ENCODE results near the gene SMAD2. TPM values are rescaled to one million over a fixed set of nuclear protein-coding genes. Genes with fewer than 3 reads are reported as not detected.

Gene SMAD2
- total and polyA plus RNA-seq, 5 donors, result 30.7 to 114 (median 94.9) TPM

- H3K4me1 ChIP-seq (ENCODE audit: control insufficient read depth, insufficient read depth, low read length), result no peaks in the 10 kb centered on the region
- no peak overlapping the region for H3K4me3 ChIP-seq (ENCODE audit: low read length)
- ATAC-seq (no peak), DNase-seq (no peak)
- no peak overlapping the region for H3K27ac ChIP-seq (ENCODE audit: low read length)
- no peaks in the 10 kb centered on the region for H3K27me3 ChIP-seq (ENCODE audit: control insufficient read depth, insufficient read depth)
- H3K9me3 ChIP-seq (ENCODE audit: control insufficient read depth, low read length), result peaks cover under 1% of the 10 kb centered on the region
- WGBS, result 88% methylated on average over 2 of the region's 2 CpGs
- intact Hi-C loops (cut with DNase I), result no loop called here
These were observed 140.4 kb downstream of the SMAD2 start for GRCh38 chr18:47790036-47790435.

GRCh38 chr18:47788621-47789020 lies 141.8 kb downstream of the SMAD2 start:
- DNase-seq, result no peak
- Histone ChIP-seq H3K27ac (ENCODE audit: low read length) (no peak overlapping the region), H3K9me3 (ENCODE audit: control insufficient read depth, low read length) (peaks cover 2% of the 10 kb centered on the region), H3K27me3 (ENCODE audit: control insufficient read depth, insufficient read depth) (no peaks in the 10 kb centered on the region), H3K4me1 (ENCODE audit: control insufficient read depth, insufficient read depth, low read length) (no peaks in the 10 kb centered on the region), H3K4me3 (ENCODE audit: low read length) (no peak overlapping the region)
- intact Hi-C loops (cut with DNase I), result no loop called here
- WGBS, result 78% methylated on average over 3 of the region's 3 CpGs
- ATAC-seq, result no peak

GRCh38 chr18:47781561-47781960 lies 148.9 kb downstream of the SMAD2 start:
- WGBS, result 60% methylated on average over 3 of the region's 3 CpGs
- intact Hi-C loops (cut with DNase I), result no loop called here
- Histone ChIP-seq H3K9me3 (ENCODE audit: control insufficient read depth, low read length) (peaks cover 2% of the 10 kb centered on the region), H3K4me3 (ENCODE audit: low read length) (no peak overlapping the region), H3K27ac (ENCODE audit: low read length) (no peak overlapping the region), H3K27me3 (ENCODE audit: control insufficient read depth, insufficient read depth) (no peaks in the 10 kb centered on the region), H3K4me1 (ENCODE audit: control insufficient read depth, insufficient read depth, low read length) (no peaks in the 10 kb centered on the region)
- DNase-seq, result no peak
- ATAC-seq, result no peak

DNA sequence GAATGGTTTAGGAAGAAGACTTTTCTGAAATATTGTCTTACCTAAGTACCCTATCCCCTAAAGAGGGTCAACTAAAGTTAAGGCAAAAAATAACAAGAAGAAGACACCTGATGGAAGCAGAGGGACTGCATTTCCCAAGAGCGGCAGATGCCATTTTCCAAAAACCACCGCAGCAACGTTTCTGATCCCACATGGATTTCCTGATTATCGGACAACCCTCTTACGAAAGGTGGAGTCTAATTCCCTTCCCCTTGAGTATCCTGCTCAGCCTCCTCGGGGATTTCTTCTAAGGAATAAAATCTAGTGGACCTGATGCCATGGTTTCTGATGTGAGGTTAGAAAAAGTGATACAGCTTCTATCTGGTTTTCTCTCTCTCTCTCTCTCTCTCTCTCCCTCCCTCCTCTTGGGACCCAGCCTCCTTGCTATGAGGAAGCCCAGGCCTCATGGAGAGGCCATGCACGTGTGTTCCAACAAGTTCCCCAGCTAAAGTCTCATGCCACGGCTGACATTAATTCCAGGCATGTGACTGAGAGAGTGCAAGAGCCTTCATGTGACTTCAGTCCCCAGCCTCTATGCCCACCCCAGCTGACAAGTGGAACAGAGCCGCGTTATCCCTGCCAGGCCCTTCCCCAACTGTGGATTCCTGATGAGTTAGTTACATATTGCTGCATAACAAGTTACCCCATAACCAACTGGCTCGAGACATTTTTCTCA lies 150.3 kb downstream of the SMAD2 start:
- ATAC-seq, result no peak
- Histone ChIP-seq H3K27ac (ENCODE audit: low read length) (no peak overlapping the region), H3K4me1 (ENCODE audit: control insufficient read depth, insufficient read depth, low read length) (no peaks in the 10 kb centered on the region), H3K9me3 (ENCODE audit: control insufficient read depth, low read length) (peaks cover 2% of the 10 kb centered on the region), H3K4me3 (ENCODE audit: low read length) (no peak overlapping the region), H3K27me3 (ENCODE audit: control insufficient read depth, insufficient read depth) (no peaks in the 10 kb centered on the region)
- no peak for DNase-seq
- WGBS, result 85% methylated on average over 11 of the region's 11 CpGs
- intact Hi-C loops (cut with DNase I), result no loop called here

DNA sequence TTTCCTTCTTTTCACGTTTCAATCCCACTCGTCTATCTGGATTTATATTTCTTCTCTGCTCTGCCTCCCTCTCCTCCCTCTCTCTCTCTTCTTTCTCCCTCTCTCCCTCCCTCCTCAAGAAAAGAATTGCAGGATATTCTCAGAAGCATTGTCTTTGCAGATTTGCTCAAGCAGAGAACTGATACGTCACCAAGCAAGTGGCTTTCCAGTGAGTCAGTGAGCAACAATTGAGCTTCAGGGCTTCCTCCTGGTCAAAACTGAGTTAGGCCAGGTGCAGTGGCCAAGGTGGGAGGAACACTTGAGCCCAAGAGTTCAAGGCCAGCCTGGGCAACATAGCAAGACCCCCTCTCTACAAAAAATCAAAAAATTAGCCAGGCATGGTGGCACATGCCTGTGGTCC lies 151.1 kb downstream of the SMAD2 start:
- Histone ChIP-seq H3K9me3 (ENCODE audit: control insufficient read depth, low read length) (no peaks in the 10 kb centered on the region), H3K27ac (ENCODE audit: low read length) (no peak overlapping the region), H3K4me3 (ENCODE audit: low read length) (no peak overlapping the region), H3K27me3 (ENCODE audit: control insufficient read depth, insufficient read depth) (no peaks in the 10 kb centered on the region), H3K4me1 (ENCODE audit: control insufficient read depth, insufficient read depth, low read length) (no peaks in the 10 kb centered on the region)
- ATAC-seq, result no peak
- WGBS, result 58% methylated on average over 3 of the region's 3 CpGs
- no peak for DNase-seq
- intact Hi-C loops (cut with DNase I), result loop anchor here in 1 of 4 donors (10.0 kb wide), 1 partner anchor 245 kb away; no protein-coding TSS in a partner anchor

DNA sequence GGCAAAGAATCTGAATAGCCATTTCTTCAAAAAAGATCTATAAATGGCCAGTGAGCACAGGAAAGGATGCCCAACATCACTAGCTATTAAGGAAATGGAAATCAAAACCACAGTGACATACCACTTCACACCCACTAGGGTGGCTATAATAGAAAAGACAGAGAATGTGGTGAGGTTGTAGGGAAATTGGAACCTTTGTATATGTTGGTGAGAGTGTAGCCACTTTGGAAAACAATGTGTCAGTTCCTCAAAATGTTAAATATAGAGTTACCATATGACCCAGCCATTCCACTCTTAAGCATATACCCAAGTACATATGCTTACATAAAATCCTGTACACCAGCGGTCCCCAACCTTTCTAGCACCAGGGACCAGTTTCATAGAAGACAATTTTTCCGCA lies 152.8 kb downstream of the SMAD2 start:
- Histone ChIP-seq H3K4me1 (ENCODE audit: control insufficient read depth, insufficient read depth, low read length) (no peaks in the 10 kb centered on the region), H3K27me3 (ENCODE audit: control insufficient read depth, insufficient read depth) (no peaks in the 10 kb centered on the region), H3K9me3 (ENCODE audit: control insufficient read depth, low read length) (no peaks in the 10 kb centered on the region), H3K27ac (ENCODE audit: low read length) (no peak overlapping the region), H3K4me3 (ENCODE audit: low read length) (no peak overlapping the region)
- no peak for DNase-seq
- 94% methylated on average over 2 of the region's 2 CpGs for WGBS
- ATAC-seq, result no peak
- intact Hi-C loops (cut with DNase I), result loop anchor here in 1 of 4 donors (10.0 kb wide), 1 partner anchor 247 kb away; no protein-coding TSS in a partner anchor

DNA sequence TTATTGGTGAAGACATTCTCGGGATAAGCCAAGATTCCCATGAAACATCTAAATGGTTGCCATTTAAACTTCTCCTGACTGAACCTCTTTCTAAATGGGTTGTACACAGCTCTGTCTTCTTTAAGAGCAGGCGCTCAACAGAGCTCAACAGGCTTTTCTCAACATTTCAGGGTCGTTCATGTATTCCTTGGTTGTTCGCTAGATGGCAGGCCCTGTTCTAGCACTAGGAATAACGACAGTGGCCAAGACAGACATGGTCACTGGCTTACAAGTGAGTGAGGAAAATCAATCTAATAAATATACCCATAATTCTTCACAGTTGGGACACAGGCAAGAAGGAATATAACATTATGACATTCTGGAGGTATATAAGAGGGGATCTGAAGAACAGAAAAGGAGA lies 154.5 kb downstream of the SMAD2 start:
- Histone ChIP-seq H3K4me3 (ENCODE audit: low read length) (no peak overlapping the region), H3K27me3 (ENCODE audit: control insufficient read depth, insufficient read depth) (no peaks in the 10 kb centered on the region), H3K27ac (ENCODE audit: low read length) (no peak overlapping the region), H3K9me3 (ENCODE audit: control insufficient read depth, low read length) (no peaks in the 10 kb centered on the region), H3K4me1 (ENCODE audit: control insufficient read depth, insufficient read depth, low read length) (no peaks in the 10 kb centered on the region)
- 65% methylated on average over 5 of the region's 5 CpGs for WGBS
- intact Hi-C loops (cut with DNase I), result loop anchor here in 1 of 4 donors (10.0 kb wide), 1 partner anchor 249 kb away; no protein-coding TSS in a partner anchor
- ATAC-seq (no peak), DNase-seq (no peak)

DNA sequence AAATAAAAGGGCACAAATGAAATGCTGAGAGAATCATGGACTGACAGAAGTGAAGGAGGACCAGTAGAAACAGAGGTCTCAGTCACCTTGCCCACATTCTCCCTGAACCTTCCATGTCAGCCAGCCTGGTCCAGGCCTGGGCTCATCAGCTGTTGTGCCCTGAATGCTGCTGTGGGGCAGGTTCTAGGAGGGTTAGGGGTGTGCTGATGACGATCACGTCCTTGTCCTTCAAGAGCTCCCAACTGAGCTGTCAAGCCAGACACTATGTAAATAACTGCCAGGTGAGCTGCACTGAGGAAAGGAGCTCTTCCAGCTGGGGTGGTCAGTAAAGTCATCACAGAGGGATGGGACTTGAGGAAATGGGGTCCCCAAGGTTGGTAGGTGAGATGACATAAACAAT lies 156.5 kb downstream of the SMAD2 start:
- H3K9me3 ChIP-seq (ENCODE audit: control insufficient read depth, low read length), result no peaks in the 10 kb centered on the region
- no peak overlapping the region for H3K27ac ChIP-seq (ENCODE audit: low read length)
- 77% methylated on average over 2 of the region's 2 CpGs for WGBS
- DNase-seq (no peak), ATAC-seq (no peak)
- intact Hi-C loops (cut with DNase I), result loop anchor here (2.0 to 10.0 kb wide), 4 partner anchors 247 to 251 kb away; no protein-coding TSS in a partner anchor
- no peaks in the 10 kb centered on the region for H3K27me3 ChIP-seq (ENCODE audit: control insufficient read depth, insufficient read depth)
- no peak overlapping the region for H3K4me3 ChIP-seq (ENCODE audit: low read length)
- no peaks in the 10 kb centered on the region for H3K4me1 ChIP-seq (ENCODE audit: control insufficient read depth, insufficient read depth, low read length)

DNA sequence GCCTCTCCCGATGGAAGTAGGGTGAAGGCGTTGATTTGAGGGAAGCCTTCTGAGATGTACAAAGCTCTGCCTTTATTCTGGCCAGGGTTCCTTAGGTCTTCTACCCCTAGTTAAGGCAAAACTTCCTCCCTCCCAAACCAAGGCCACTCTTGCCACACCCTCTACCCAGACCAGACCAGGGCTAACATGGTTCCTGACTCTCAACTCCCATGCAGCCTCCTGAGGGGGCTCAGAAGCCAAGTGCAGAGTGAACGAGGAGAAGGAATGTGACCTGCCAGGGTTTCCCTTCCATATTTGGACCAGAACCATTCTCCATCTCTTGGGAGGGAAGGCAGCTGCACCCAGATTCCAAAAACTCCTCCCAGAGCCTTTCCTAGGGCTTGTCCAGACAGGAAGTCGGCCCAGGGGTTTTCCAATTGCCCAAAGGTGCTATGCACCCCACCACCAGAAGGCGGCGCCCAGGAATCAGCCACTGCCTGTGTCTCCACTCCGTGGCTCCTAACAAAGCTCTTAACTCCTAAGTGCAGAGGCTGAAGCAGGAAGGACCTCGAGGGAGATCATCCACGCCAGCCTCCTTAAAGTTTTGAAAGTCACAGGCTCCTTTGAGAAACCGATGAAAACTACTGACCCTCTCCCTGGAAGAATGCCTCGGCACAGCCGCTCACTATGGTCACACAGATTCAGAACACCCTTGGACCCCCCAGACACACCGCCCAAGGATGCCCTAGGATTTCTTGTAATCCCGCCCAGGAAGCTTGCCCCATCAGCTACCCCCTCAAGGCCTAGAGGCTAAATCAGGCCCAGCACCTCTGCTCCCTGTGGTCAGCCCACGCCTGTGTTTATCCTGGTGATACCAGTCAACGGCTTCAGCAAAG lies 157.8 kb downstream of the SMAD2 start:
- H3K4me3 ChIP-seq (ENCODE audit: low read length), result no peak overlapping the region
- H3K4me1 ChIP-seq (ENCODE audit: control insufficient read depth, insufficient read depth, low read length), result no peaks in the 10 kb centered on the region
- 63% methylated on average over 16 of the region's 16 CpGs for WGBS
- H3K27me3 ChIP-seq (ENCODE audit: control insufficient read depth, insufficient read depth), result no peaks in the 10 kb centered on the region
- DNase-seq (peak in 2 of 3 donors; percentile 72 to 74), ATAC-seq (peak; percentile 40 to 70)
- H3K9me3 ChIP-seq (ENCODE audit: control insufficient read depth, low read length), result no peaks in the 10 kb centered on the region
- intact Hi-C loops (cut with DNase I), result loop anchor here (2.0 to 10.0 kb wide), 4 partner anchors 248 to 252 kb away; no protein-coding TSS in a partner anchor
- H3K27ac ChIP-seq (ENCODE audit: low read length), result no peak overlapping the region

GRCh38 chr18:47771922-47772321 lies 158.5 kb downstream of the SMAD2 start:
- Histone ChIP-seq H3K27me3 (ENCODE audit: control insufficient read depth, insufficient read depth) (no peaks in the 10 kb centered on the region), H3K9me3 (ENCODE audit: control insufficient read depth, low read length) (no peaks in the 10 kb centered on the region), H3K4me1 (ENCODE audit: control insufficient read depth, insufficient read depth, low read length) (no peaks in the 10 kb centered on the region), H3K4me3 (ENCODE audit: low read length) (no peak overlapping the region), H3K27ac (ENCODE audit: low read length) (no peak overlapping the region)
- intact Hi-C loops (cut with DNase I), result loop anchor here (2.0 to 10.0 kb wide), 4 partner anchors 249 to 253 kb away; no protein-coding TSS in a partner anchor
- DNase-seq (no peak), ATAC-seq (no peak)
- WGBS, result 59% methylated on average over 3 of the region's 3 CpGs

DNA sequence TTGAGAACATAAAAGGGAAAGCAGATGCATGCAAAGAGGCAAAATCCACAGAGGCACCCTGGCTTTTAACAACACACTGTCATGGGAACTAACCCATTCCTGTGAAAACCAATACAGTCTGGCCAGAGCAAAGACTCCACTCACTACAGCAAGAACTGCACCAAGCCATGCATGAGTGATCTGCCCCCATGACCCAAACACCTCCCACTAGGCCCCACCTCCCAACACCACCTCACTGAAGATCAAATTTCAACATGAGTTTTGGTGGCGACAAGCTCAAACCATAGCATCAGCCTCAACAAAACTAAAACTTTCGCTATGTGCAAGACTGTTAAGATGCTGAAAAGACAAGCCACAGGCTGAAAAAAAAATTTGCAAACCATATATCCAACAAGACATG lies 162.8 kb downstream of the SMAD2 start:
- DNase-seq, result no peak
- no peak overlapping the region for H3K27ac ChIP-seq (ENCODE audit: low read length)
- no peaks in the 10 kb centered on the region for H3K9me3 ChIP-seq (ENCODE audit: control insufficient read depth, low read length)
- WGBS, result 80% methylated on average over 2 of the region's 2 CpGs
- no peaks in the 10 kb centered on the region for H3K27me3 ChIP-seq (ENCODE audit: control insufficient read depth, insufficient read depth)
- no peaks in the 10 kb centered on the region for H3K4me1 ChIP-seq (ENCODE audit: control insufficient read depth, insufficient read depth, low read length)
- no peak overlapping the region for H3K4me3 ChIP-seq (ENCODE audit: low read length)
- intact Hi-C loops (cut with DNase I), result no loop called here
- ATAC-seq, result no peak
